Endometrium (tissue), 2 donors: ENCODE data around the gene ADGRB2.
A peak's percentile ranks its signal among the peaks of the same experiment; 100 is the strongest.
"Not testable (repeated sequence)": the region's sequence is repeated elsewhere in the genome, so short reads cannot be mapped to it uniquely, and the experiment has no call there.

ENCODE experiments used
- FAIRE-seq: peaks from 2 replicates; lab custom pipeline; 2012; peaks lifted over from hg19 to GRCh38; lab: Jason Lieb, UNC
- donor health status: control.
- donor health status: control.

Gene ADGRB2

GRCh38 chr1:31725134-31725533, 39.0 kb downstream of the ADGRB2 start:
- FAIRE-seq, result no peak

GRCh38 chr1:31723828-31724359, 40.2 kb downstream of the ADGRB2 start:
- FAIRE-seq, result no peak

GRCh38 chr1:31718327-31718897, 45.7 kb downstream of the ADGRB2 start:
- FAIRE-seq, result no peak

GRCh38 chr1:31717341-31717740, 46.8 kb downstream of the ADGRB2 start:
- FAIRE-seq, result no peak

- no peak for FAIRE-seq
Measured at GRCh38 chr1:31715873-31716220, 48.3 kb downstream of the ADGRB2 start.

GRCh38 chr1:31715087-31715872, 48.9 kb downstream of the ADGRB2 start:
- no peak for FAIRE-seq

GRCh38 chr1:31714442-31715086, 49.6 kb downstream of the ADGRB2 start:
- FAIRE-seq, result no peak

GRCh38 chr1:31712630-31713029, 51.5 kb downstream of the ADGRB2 start:
- FAIRE-seq, result peak; percentile 54

- FAIRE-seq, result no peak
Measured at GRCh38 chr1:31712068-31712467, 52.1 kb downstream of the ADGRB2 start.

GRCh38 chr1:31708324-31708723, 55.8 kb downstream of the ADGRB2 start:
- no peak for FAIRE-seq

GRCh38 chr1:31707711-31708110, 56.4 kb downstream of the ADGRB2 start:
- no peak for FAIRE-seq

- FAIRE-seq, result not testable (repeated sequence)
Measured at GRCh38 chr1:31707059-31707600, 57.0 kb downstream of the ADGRB2 start.

GRCh38 chr1:31706384-31707058, 57.6 kb downstream of the ADGRB2 start:
- FAIRE-seq, result no peak

GRCh38 chr1:31705080-31705866, 58.9 kb downstream of the ADGRB2 start:
- no peak for FAIRE-seq

GRCh38 chr1:31704271-31705079, 59.7 kb downstream of the ADGRB2 start:
- FAIRE-seq, result no peak

GRCh38 chr1:31703431-31704270, 60.5 kb downstream of the ADGRB2 start, which contains the start of gene COL16A1:
TSS of gene COL16A1 (minus strand) at chr1:31704017. CDS start at chr1:31702193, 1,824 bp downstream.
- no peak for FAIRE-seq

GRCh38 chr1:31702836-31703404, 61.2 kb downstream of the ADGRB2 start:
- FAIRE-seq, result no peak

- peak; percentile 57 for FAIRE-seq
Measured at GRCh38 chr1:31701091-31701736, 62.9 kb downstream of the ADGRB2 start.
